GM18520 (cell line): Measurements from ENCODE around the gene GCM1.

Experiments used
- ATAC-seq: cut with Tn5 transposase; IDR thresholded peaks from one replicate; pipeline ENCODE4 v1.9.1; 2021; ENCODE audit not compliant: unreplicated experiment

The GCM1 gene

GRCh38 chr6:53152576-53152975, 3.9 kb upstream of the GCM1 start:
- ATAC-seq: no peak

GRCh38 chr6:53151676-53152075, 3.0 kb upstream of the GCM1 start:
- ATAC-seq: no peak

GRCh38 chr6:53144802-53145201, 3.8 kb downstream of the GCM1 start:
- no peak for ATAC-seq

- ATAC-seq: no peak
These were observed 4.9 kb downstream of the GCM1 start for GRCh38 chr6:53143710-53144109.

GRCh38 chr6:53142810-53143209, 5.8 kb downstream of the GCM1 start:
- ATAC-seq: no peak

- no peak for ATAC-seq
These were observed 8.7 kb downstream of the GCM1 start for GRCh38 chr6:53139841-53140413.

GRCh38 chr6:53136000-53136609, 12.5 kb downstream of the GCM1 start:
- ATAC-seq: no peak

GRCh38 chr6:53134601-53135235, 13.9 kb downstream of the GCM1 start:
- ATAC-seq: no peak

GRCh38 chr6:53133961-53134360, 14.7 kb downstream of the GCM1 start:
- ATAC-seq: no peak

- no peak for ATAC-seq
These were observed 17.9 kb downstream of the GCM1 start for GRCh38 chr6:53130569-53131290.

GRCh38 chr6:53128842-53129241, 19.8 kb downstream of the GCM1 start:
- no peak for ATAC-seq

- ATAC-seq: no peak
These were observed 23.4 kb downstream of the GCM1 start for GRCh38 chr6:53125276-53125675.

- ATAC-seq: no peak
These were observed 24.4 kb downstream of the GCM1 start for GRCh38 chr6:53124131-53124800.

- no peak for ATAC-seq
These were observed 28.8 kb downstream of the GCM1 start for GRCh38 chr6:53119772-53120409.

GRCh38 chr6:53119349-53119748, 29.3 kb downstream of the GCM1 start:
- ATAC-seq: no peak

GRCh38 chr6:53115741-53116140, 32.9 kb downstream of the GCM1 start:
- no peak for ATAC-seq

- ATAC-seq: no peak
These were observed 33.5 kb downstream of the GCM1 start for GRCh38 chr6:53115113-53115512.

GRCh38 chr6:53113742-53114141, 34.9 kb downstream of the GCM1 start:
- ATAC-seq: no peak

GRCh38 chr6:53112871-53113270, 35.8 kb downstream of the GCM1 start:
- no peak for ATAC-seq

GRCh38 chr6:53112404-53112803, 36.2 kb downstream of the GCM1 start:
- no peak for ATAC-seq

- ATAC-seq: no peak
These were observed 36.8 kb downstream of the GCM1 start for GRCh38 chr6:53111865-53112264.
